Ovary (tissue), 3 donors: ENCODE measurements around the gene KIF11.

Experiments
- CTCF ChIP-seq, 3 donors: fragments of 450-650 bp in 2 of 3; fragments of 200-600 bp in 1 of 3; IDR thresholded peaks; one replicate each; pipeline versions ENCODE4 v1.5.1 to v1.8.0; 2016 to 2022; ENCODE audit warnings: antibody characterized with exemption in 3 of 3, mild to moderate bottlenecking in 1 of 3
- EP300 ChIP-seq: sonication (generic); formaldehyde crosslinking; IDR thresholded peaks from one replicate; pipeline ENCODE4 v1.6.1; 2017; ENCODE audit warnings: antibody characterized with exemption
- POLR2A ChIP-seq: fragments of 450-650 bp; IDR thresholded peaks from one replicate; pipeline ENCODE4 v1.6.1; 2017; ENCODE audit warnings: antibody characterized with exemption, mild to moderate bottlenecking, moderate library complexity
- donor health status: DM: no; HTN: no; CAD: no.

DNA sequence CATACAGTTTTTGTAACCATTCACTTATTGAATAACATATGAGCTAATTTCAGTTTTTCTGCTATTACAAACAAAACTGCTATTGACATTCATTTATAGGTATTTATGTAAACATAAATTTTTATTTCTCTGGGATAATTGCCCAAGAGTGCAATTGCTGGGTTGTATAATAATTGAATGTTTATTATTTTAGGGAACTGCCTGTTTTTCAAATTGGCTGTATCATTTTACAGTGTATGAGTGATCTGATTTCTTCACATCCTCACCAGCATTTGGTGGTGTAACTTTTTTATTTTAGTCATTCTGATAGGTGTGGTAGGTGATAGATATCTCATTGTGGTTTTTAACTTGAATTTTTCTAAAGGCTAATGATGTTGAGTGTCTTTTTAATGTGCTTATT is 26.4 kb downstream of the KIF11 start:
- no peak for TF ChIP-seq EP300
- no peak for TF ChIP-seq CTCF (IDR thresholded peaks at IDR 0.05)
- TF ChIP-seq POLR2A = no peak
